NCI-H82 treated with DMSO at 0.1 percent for 48 hours (cell line): ENCODE results near the gene GPR33.
"Not testable (repeated sequence)": the region's sequence is repeated elsewhere in the genome, so short reads cannot be mapped to it uniquely, and the experiment has no call there.

ENCODE experiments used
- DNase-seq: peaks from one replicate; lab custom pipeline; 2025; ENCODE audit not compliant: unreplicated experiment; lab: John Stamatoyannopoulos, UW

The GPR33 gene

GRCh38 chr14:31461545-31461944 is 26.3 kb downstream of the GPR33 start:
- DNase-seq = no peak

- no peak for DNase-seq
Observed at GRCh38 chr14:31457665-31458659, 29.9 kb downstream of the GPR33 start.

DNA sequence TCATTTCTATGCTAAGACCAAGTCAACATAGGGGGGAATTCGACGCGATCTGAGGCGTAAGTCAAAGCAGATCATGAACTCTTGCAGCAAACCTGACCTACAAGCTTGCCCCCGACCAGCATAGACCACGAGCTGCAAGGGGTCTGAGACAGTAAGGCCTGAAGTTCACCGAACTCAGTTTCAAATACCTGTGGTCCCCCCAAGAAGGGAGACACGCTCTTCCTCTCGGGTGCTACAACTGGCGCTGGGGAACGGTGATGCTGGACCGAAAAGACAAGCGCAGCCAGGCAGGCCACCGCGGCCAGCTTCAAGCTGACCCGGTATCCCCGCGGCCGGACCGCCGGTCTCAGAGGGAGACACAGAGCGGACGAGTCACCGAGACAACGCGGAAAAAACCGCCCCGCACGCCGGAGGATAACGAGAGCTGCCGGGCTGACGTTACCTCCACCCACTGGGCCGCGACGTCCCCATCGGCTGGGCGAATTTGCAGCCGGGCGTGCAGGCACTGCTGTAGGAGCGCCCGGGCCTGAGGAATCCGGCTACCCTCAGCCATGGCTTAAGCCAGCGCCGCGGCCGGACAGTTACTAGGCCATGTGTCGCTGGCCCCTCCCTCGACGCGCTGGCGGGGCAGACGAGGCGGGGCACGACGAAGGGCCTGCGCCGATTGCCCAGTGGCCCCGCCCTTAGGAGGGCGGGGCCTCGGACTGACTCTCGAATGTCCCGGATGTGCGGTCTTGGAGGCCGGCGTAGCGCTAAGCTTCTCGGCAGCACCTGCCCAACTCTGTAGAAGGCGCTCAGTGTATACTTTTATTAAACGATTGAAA is 30.8 kb downstream of the GPR33 start, which contains the start of gene DTD2:
Gene DTD2, minus strand, starts transcription at position 666 of the 824 bp plus-strand sequence. Its CDS starts 113 bp downstream, at position 553.
- peak; percentile 62 for DNase-seq

- peak; percentile 15 for DNase-seq
Observed at GRCh38 chr14:31449971-31450610, 37.7 kb downstream of the GPR33 start.

DNA sequence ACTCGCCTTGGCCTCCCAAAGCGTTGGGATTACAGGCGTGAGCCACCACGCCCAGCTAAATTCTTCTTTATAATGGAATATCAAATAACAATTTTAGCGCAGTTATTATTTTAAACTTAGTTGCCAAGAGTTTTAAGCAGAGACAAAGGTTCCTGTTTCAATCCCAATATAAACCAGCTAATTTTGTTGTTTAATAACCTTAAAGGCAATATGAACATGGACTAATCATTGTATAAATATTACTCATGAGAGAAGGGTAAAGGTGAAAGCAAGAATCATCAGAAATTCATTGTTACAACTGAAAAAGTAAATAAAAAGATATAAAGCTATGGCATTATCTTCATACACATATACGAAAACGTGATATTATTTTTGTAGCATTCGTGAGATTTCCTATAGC is 38.7 kb downstream of the GPR33 start:
- DNase-seq = no peak

DNA sequence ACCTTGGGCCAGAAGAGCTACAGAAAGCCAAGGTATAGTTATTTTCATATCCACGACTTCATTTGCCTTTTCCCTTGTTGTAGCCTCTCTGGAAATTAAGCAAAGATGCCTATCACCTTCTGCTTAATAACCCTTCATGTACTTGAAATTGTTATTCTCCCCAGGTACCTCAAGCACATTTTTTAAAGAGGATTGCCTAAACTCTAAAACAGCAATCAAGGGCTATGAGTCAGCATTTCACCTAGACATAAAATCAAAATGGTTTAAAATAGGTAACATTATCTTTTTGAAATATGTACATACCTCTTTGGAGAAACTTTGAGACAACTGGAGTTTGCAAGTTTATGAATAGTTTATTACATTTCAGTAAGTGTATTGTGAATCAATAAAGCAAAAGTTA is 42.1 kb downstream of the GPR33 start:
- DNase-seq = no peak

DNA sequence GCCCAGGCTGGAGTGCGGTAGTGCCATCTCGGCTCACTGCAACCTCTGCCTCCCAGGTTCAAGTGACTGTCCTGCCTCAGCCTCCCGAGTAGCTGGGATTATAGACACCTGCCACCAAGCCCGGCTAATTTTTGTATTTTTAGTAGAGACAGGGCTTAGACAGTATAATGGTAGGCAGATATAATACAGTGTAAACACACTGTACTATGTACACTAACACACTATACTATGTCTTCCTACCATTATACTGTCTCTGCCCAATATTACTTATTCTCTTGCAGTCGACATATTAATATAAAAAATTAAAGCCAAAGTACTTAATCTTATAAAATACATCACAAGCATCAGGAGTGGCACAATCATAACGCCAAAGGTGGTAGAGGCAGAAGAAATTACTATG is 45.6 kb downstream of the GPR33 start:
- DNase-seq = no peak

- no peak for DNase-seq
Observed at GRCh38 chr14:31441273-31442111, 46.3 kb downstream of the GPR33 start.

- DNase-seq = no peak
Observed at GRCh38 chr14:31440280-31440679, 47.6 kb downstream of the GPR33 start.

DNA sequence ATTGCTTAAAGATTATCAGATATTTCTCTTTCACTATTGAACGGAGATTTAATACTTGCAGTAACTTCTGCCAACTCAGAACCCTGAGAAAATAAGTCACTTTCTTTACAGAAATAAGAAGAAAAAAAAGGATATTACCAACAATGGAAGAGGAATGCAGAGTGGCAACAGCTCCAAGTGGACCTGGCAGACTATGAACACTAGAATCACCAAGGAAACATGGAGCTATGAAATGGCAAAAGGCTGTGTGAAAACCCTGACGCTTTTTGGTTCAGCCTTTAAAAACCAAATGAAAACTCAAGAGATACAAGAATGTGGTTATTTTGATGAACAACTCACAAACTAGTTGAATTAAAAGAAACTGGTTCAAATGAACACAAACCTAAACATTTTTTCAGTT is 48.3 kb downstream of the GPR33 start:
- no peak for DNase-seq

DNA sequence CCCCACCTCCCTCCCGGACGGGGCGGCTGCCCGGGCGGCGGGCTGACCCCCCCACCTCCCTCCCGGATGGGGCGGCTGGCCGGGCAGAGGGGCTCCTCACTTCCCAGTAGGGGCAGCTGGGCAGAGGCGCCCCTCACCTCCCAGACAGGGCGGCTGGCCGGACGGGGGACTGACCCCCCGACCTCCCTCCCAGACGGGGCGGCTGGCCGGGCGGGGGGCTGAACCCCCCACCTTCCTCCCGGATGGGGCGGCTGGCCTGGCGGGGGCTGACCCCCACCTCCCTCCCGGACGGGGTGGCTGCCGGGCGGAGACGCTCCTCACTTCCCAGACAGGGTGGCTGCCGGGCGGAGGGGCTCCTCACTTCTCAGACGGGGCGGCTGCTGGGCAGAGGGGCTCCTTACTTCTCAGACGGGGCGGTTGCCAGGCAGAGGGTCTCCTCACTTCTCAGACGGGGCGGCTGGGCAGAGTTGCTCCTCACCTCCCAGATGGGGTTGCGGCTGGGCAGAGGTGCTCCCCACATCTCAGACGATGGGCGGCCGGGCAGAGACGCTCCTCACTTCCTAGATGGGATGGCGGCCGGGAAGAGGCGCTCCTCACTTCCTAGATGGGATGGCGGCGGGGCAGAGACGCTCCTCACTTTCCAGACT is 50.7 kb downstream of the GPR33 start:
- DNase-seq = not testable (repeated sequence)

- no peak for DNase-seq
Observed at GRCh38 chr14:31435276-31435675, 52.6 kb downstream of the GPR33 start.
